NCI-H446 treated with DMSO at 0.1 percent for 48 hours (cell line): ENCODE results near the gene PARD6A.
A peak's percentile ranks its signal among the peaks of the same experiment; 100 is the strongest.
"Not testable (repeated sequence)": the region's sequence is repeated elsewhere in the genome, so short reads cannot be mapped to it uniquely, and the experiment has no call there.

Experiments
- DNase-seq: peaks from one replicate; lab custom pipeline; 2025; lab: John Stamatoyannopoulos, UW

Gene PARD6A

GRCh38 chr16:67667817-67668494 is 7.2 kb downstream of the PARD6A start:
- DNase-seq, result peak; percentile 84

GRCh38 chr16:67668495-67669157 is 7.9 kb downstream of the PARD6A start:
- no peak for DNase-seq

- no peak for DNase-seq
Measured at GRCh38 chr16:67669499-67670101, 8.8 kb downstream of the PARD6A start.

GRCh38 chr16:67672306-67672705 is 11.5 kb downstream of the PARD6A start:
- DNase-seq, result no peak

GRCh38 chr16:67672739-67673662 is 12.2 kb downstream of the PARD6A start:
- no peak for DNase-seq

- DNase-seq, result no peak
Measured at GRCh38 chr16:67673712-67674580, 13.2 kb downstream of the PARD6A start.

- no peak for DNase-seq
Measured at GRCh38 chr16:67674851-67675578, 14.3 kb downstream of the PARD6A start.

GRCh38 chr16:67675579-67675935 is 14.8 kb downstream of the PARD6A start:
- DNase-seq, result no peak

GRCh38 chr16:67675999-67676398 is 15.2 kb downstream of the PARD6A start:
- DNase-seq, result no peak

GRCh38 chr16:67676516-67676915 is 15.8 kb downstream of the PARD6A start:
- no peak for DNase-seq

- DNase-seq, result no peak
Measured at GRCh38 chr16:67676939-67677338, 16.2 kb downstream of the PARD6A start.

GRCh38 chr16:67677712-67678111 is 17.0 kb downstream of the PARD6A start:
- no peak for DNase-seq

GRCh38 chr16:67678354-67679023 is 17.7 kb downstream of the PARD6A start:
- no peak for DNase-seq

GRCh38 chr16:67679935-67680897 is 19.5 kb downstream of the PARD6A start:
- no peak for DNase-seq

- no peak for DNase-seq
Measured at GRCh38 chr16:67683767-67684166, 23.0 kb downstream of the PARD6A start.

GRCh38 chr16:67685388-67686112 is 24.8 kb downstream of the PARD6A start:
- DNase-seq, result no peak

GRCh38 chr16:67693517-67694285 is 32.9 kb downstream of the PARD6A start:
- DNase-seq, result not testable (repeated sequence)
